GM06990 (cell line): Measurements from ENCODE around the gene MCF2L.

Experiments
- DNase-seq: peaks from one replicate; pipeline ENCODE4 v3.0.0-alpha.2; 2011; ENCODE audit not compliant: insufficient read length; ENCODE audit errors: extremely low read depth
- H3K27me3 ChIP-seq: replicated peaks from 2 replicates; pipeline ENCODE4 v1.6.0; 2011; ENCODE audit warnings: low read length; ENCODE audit not compliant: control insufficient read depth, insufficient read depth
- H3K36me3 ChIP-seq: 2 replicates; pipeline ENCODE4 v1.5.1; 2011; ENCODE audit warnings: low read length; ENCODE audit not compliant: control insufficient read depth, insufficient read depth
- H3K4me3 ChIP-seq: replicated peaks from 2 replicates; pipeline ENCODE4 v1.5.1; 2011; ENCODE audit warnings: low read depth, mild to moderate bottlenecking, control low read depth, low read length
- TF ChIP-seq, protein P1 (sequence below): IDR thresholded peaks from 2 replicates; pipeline ENCODE4 v1.5.1; 2011; ENCODE audit warnings: low read length, control low read depth, mild to moderate bottlenecking, inconsistent platforms; ENCODE audit not compliant: insufficient read depth, poor library complexity, severe bottlenecking

Gene MCF2L

DNA sequence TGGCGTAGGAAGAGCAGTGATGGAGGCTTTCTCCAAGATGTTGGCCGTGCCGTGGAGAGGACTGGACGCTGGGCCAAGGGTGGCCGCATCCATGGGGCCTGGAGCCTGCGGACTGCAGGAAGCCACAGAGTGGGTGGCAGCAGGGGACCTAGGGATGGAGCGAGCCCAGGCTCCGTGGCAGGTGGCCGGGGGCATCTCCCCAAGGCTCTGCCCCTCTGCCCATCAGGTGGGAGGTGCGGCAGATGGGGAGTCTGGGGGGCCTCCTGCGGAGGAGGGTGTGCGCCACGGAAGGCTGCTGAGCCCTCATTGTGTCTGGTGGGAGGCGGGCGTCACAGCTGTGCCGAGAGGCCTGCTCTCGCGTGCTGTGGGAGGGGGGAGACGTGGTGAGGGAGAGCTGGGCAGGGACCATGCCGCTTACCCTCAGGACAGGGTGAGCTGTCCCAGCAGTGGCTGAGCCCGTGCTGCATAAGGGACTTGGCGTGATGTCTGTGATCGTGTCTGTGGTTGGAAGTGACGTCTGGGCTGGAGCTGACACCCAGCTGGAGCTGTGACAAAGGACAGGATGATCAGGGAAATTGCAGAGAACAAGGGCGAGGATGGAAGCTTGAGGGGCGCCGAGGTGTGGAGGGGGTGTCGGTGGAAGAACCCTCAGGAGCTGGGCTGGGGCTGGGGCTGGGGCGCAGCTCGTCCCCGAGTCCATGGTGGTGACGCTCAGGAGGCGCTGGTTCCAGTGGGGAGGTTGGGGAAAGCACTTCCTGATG is 13.4 kb downstream of the MCF2L start:
- TF ChIP-seq, protein P1, sequence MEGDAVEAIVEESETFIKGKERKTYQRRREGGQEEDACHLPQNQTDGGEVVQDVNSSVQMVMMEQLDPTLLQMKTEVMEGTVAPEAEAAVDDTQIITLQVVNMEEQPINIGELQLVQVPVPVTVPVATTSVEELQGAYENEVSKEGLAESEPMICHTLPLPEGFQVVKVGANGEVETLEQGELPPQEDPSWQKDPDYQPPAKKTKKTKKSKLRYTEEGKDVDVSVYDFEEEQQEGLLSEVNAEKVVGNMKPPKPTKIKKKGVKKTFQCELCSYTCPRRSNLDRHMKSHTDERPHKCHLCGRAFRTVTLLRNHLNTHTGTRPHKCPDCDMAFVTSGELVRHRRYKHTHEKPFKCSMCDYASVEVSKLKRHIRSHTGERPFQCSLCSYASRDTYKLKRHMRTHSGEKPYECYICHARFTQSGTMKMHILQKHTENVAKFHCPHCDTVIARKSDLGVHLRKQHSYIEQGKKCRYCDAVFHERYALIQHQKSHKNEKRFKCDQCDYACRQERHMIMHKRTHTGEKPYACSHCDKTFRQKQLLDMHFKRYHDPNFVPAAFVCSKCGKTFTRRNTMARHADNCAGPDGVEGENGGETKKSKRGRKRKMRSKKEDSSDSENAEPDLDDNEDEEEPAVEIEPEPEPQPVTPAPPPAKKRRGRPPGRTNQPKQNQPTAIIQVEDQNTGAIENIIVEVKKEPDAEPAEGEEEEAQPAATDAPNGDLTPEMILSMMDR = no peak
- Histone ChIP-seq H3K36me3 (no peaks in the 10 kb centered on the region), H3K4me3 (no peak overlapping the region), H3K27me3 (no peaks in the 10 kb centered on the region; the same call in 1 of the 2 replicates)
- DNase-seq = no peak

DNA sequence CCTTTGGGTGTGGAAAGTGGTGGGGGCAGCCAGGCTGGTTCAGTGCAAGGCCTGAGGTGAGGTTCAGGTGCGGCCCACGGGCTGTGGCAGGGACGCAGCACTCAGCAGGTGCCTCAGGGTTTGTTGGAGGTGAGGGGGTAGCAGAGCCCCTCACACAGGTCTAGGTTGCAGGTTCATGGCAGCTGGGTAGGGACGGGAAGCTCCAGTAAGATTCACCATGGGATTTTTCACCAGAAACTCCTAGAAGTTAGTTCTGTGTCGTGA is 14.0 kb downstream of the MCF2L start:
- TF ChIP-seq, protein P1 = no peak
- DNase-seq = no peak
- H3K36me3 ChIP-seq = no peaks in the 10 kb centered on the region
- H3K27me3 ChIP-seq = no peaks in the 10 kb centered on the region; the same call in 1 of the 2 replicates
- H3K4me3 ChIP-seq = no peak overlapping the region

- no peak overlapping the region for H3K4me3 ChIP-seq
- no peaks in the 10 kb centered on the region for H3K36me3 ChIP-seq
- DNase-seq = no peak
- no peaks in the 10 kb centered on the region; the same call in 1 of the 2 replicates for H3K27me3 ChIP-seq
- TF ChIP-seq, protein P1 = no peak
These were observed 14.6 kb downstream of the MCF2L start for GRCh38 chr13:112983428-112984196.

DNA sequence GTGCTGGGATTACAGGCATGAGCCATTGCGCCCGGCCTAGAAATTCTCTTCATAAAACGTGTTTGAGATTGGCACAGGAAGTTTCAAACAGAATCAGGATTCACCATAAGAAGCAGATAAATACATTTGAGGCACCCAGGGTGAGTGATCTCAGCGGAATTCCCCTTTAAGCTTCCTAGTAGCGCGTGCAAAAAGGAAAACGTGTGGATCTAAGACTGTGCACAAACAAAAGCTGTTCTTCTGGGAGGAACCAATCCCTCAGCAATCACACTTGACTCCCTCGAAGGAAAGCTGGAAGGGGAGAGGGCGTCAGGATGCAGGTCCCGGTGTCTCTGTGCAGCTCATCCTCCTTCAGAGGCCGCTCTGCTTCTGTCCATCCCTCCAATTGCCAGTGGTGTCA is 15.5 kb downstream of the MCF2L start:
- no peaks in the 10 kb centered on the region for H3K36me3 ChIP-seq
- TF ChIP-seq, protein P1 = no peak
- H3K4me3 ChIP-seq = no peak overlapping the region
- no peak for DNase-seq
- no peaks in the 10 kb centered on the region; the same call in 1 of the 2 replicates for H3K27me3 ChIP-seq

- Histone ChIP-seq H3K4me3 (no peak overlapping the region), H3K27me3 (no peaks in the 10 kb centered on the region), H3K36me3 (no peaks in the 10 kb centered on the region)
- TF ChIP-seq, protein P1 = no peak
- DNase-seq = no peak
These were observed 16.2 kb downstream of the MCF2L start for GRCh38 chr13:112984954-112985802.
